H9 (cell line): Measurements from ENCODE around the gene OR52E8. TPM values are rescaled to one million over a fixed set of nuclear protein-coding genes. Genes with fewer than 3 reads are reported as not detected.

Source experiments
- DNase-seq: peaks from one replicate; pipeline ENCODE4 v3.0.0-alpha.2; 2017
- H2AFZ ChIP-seq: one replicate; pipeline ENCODE4 v1.6.1; 2013; ENCODE audit warnings: mild to moderate bottlenecking, low read length, control low read depth, moderate library complexity
- H2AK5ac ChIP-seq: 2 replicates; pipeline ENCODE4 v1.6.1; 2013; ENCODE audit warnings: low read length, control low read depth, mixed read lengths; ENCODE audit not compliant: insufficient read length
- H2BK120ac ChIP-seq: one replicate; pipeline ENCODE4 v1.6.1; 2013; ENCODE audit warnings: low read depth, mild to moderate bottlenecking, low read length, control low read depth, inconsistent platforms; ENCODE audit not compliant: poor library complexity, severe bottlenecking
- H2BK12ac ChIP-seq: 2 replicates; pipeline ENCODE4 v1.6.1; 2013; ENCODE audit warnings: low read length, control low read depth, mixed read lengths, low read depth; ENCODE audit not compliant: insufficient read length
- H2BK15ac ChIP-seq: 2 replicates; pipeline ENCODE4 v1.6.1; 2013; ENCODE audit warnings: low read depth, low read length, control low read depth
- H2BK20ac ChIP-seq: one replicate; pipeline ENCODE4 v1.6.1; 2013; ENCODE audit warnings: low read depth, mild to moderate bottlenecking, low read length, control low read depth, inconsistent platforms; ENCODE audit not compliant: poor library complexity, severe bottlenecking
- H2BK5ac ChIP-seq: 2 replicates; pipeline ENCODE4 v1.6.1; 2013; ENCODE audit warnings: low read length, control low read depth, mixed read lengths; ENCODE audit not compliant: insufficient read length
- H3K14ac ChIP-seq: 2 replicates; pipeline ENCODE4 v1.6.1; 2013; ENCODE audit warnings: low read length, control low read depth; ENCODE audit not compliant: insufficient read depth
- H3K18ac ChIP-seq: 2 replicates; pipeline ENCODE4 v1.6.1; 2013; ENCODE audit warnings: low read depth, mild to moderate bottlenecking, mixed read lengths, low read length, control low read depth; ENCODE audit not compliant: insufficient read length
- H3K23ac ChIP-seq: 2 replicates; pipeline ENCODE4 v1.6.1; 2013; ENCODE audit warnings: low read length, control low read depth, mixed read lengths, low read depth; ENCODE audit not compliant: insufficient read length
- H3K23me2 ChIP-seq: 2 replicates; pipeline ENCODE4 v1.6.1; 2013; ENCODE audit warnings: low read depth, mild to moderate bottlenecking, mixed read lengths, low read length, control low read depth; ENCODE audit not compliant: insufficient read length, poor library complexity, severe bottlenecking
- H3K27ac ChIP-seq: 2 replicates; pipeline ENCODE4 v1.5.1; 2013; ENCODE audit warnings: low read length, control low read depth, mixed read lengths, low read depth; ENCODE audit not compliant: insufficient read length
- H3K27me3 ChIP-seq: 2 replicates; pipeline ENCODE4 v1.6.1; 2013; ENCODE audit warnings: low read length, control low read depth, inconsistent platforms; ENCODE audit not compliant: insufficient read depth
- H3K4ac ChIP-seq: 2 replicates; pipeline ENCODE4 v1.6.1; 2013; ENCODE audit warnings: low read depth, mild to moderate bottlenecking, control low read depth, inconsistent platforms, low read length, moderate library complexity
- H3K4me1 ChIP-seq: 2 replicates; pipeline ENCODE4 v1.6.1; 2013; ENCODE audit warnings: low read length, control low read depth, inconsistent platforms; ENCODE audit not compliant: insufficient read depth
- H3K4me2 ChIP-seq: 2 replicates; pipeline ENCODE4 v1.6.1; 2013; ENCODE audit warnings: low read length, control low read depth, mixed read lengths; ENCODE audit not compliant: insufficient read length, insufficient read depth
- H3K56ac ChIP-seq: 2 replicates; pipeline ENCODE4 v1.6.1; 2013; ENCODE audit warnings: low read depth, mild to moderate bottlenecking, mixed read lengths, low read length, control low read depth; ENCODE audit not compliant: insufficient read length
- H3K79me1 ChIP-seq: 2 replicates; pipeline ENCODE4 v1.6.1; 2013; ENCODE audit warnings: low read depth, mild to moderate bottlenecking, moderate library complexity, low read length, control low read depth, inconsistent platforms; ENCODE audit not compliant: insufficient read depth, poor library complexity, severe bottlenecking
- H3K79me2 ChIP-seq: 2 replicates; pipeline ENCODE4 v1.6.1; 2013; ENCODE audit warnings: low read length, control low read depth, inconsistent platforms; ENCODE audit not compliant: insufficient read depth
- H3K9ac ChIP-seq: 2 replicates; pipeline ENCODE4 v1.6.1; 2013; ENCODE audit warnings: low read length, control low read depth, mixed read lengths; ENCODE audit not compliant: insufficient read length; ENCODE audit errors: extremely low read depth
- H3K9me3 ChIP-seq: one replicate; pipeline ENCODE4 v1.6.1; 2013; ENCODE audit warnings: low read depth, low read length, inconsistent platforms; ENCODE audit not compliant: control insufficient read depth
- H3T11ph ChIP-seq: one replicate; pipeline ENCODE4 v1.6.1; 2013; ENCODE audit warnings: mild to moderate bottlenecking, low read length, control low read depth, inconsistent platforms
- H4K20me1 ChIP-seq: one replicate; pipeline ENCODE4 v1.6.1; 2013; ENCODE audit not compliant: control insufficient read depth, insufficient read length, insufficient read depth
- H4K5ac ChIP-seq: 2 replicates; pipeline ENCODE4 v1.6.1; 2013; ENCODE audit warnings: low read depth, mild to moderate bottlenecking, mixed read lengths, low read length, control low read depth; ENCODE audit not compliant: insufficient read length
- H4K8ac ChIP-seq: replicated peaks from 2 replicates; pipeline ENCODE4 v1.6.1; 2013; ENCODE audit warnings: low read length, control low read depth, mixed read lengths, low read depth; ENCODE audit not compliant: insufficient read length
- H4K91ac ChIP-seq: 2 replicates; pipeline ENCODE4 v1.6.1; 2013; ENCODE audit warnings: low read depth, mild to moderate bottlenecking, moderate library complexity, mixed read lengths, low read length, control low read depth; ENCODE audit not compliant: insufficient read length
- H3K27ac Mint-ChIP-seq, 3 experiments: 2 replicates in 2 of 3; 3 replicates in 1 of 3; pipeline ENCODE4 v1.8.0; 2020 to 2021; ENCODE audit warnings: mixed read lengths in 3 of 3, mild to moderate bottlenecking in 1 of 3, moderate library complexity in 1 of 3
- H3K27me3 Mint-ChIP-seq: 2 replicates; pipeline ENCODE4 v1.8.0; 2021; ENCODE audit warnings: low read depth, mild to moderate bottlenecking, moderate library complexity, mixed read lengths
- H3K36me3 Mint-ChIP-seq, 3 experiments: 2 replicates in 2 of 3; 3 replicates in 1 of 3; pipeline ENCODE4 v1.8.0; 2020 to 2021; ENCODE audit warnings: low read depth in 3 of 3, mixed read lengths in 3 of 3; ENCODE audit not compliant: insufficient read depth in 1 of 3
- H3K4me1 Mint-ChIP-seq, 2 experiments: 2 replicates each; pipeline ENCODE4 v1.8.0; 2020; ENCODE audit warnings: mixed read lengths in 2 of 2
- H3K4me3 Mint-ChIP-seq, 2 experiments: 2 replicates in 1 of 2; 3 replicates in 1 of 2; pipeline ENCODE4 v1.8.0; 2020 to 2021; ENCODE audit warnings: mild to moderate bottlenecking in 2 of 2, mixed read lengths in 2 of 2, moderate library complexity in 1 of 2
- H3K9me3 Mint-ChIP-seq, 2 experiments: 2 replicates in 1 of 2; 3 replicates in 1 of 2; pipeline ENCODE4 v1.8.0; 2020; ENCODE audit warnings: mild to moderate bottlenecking in 2 of 2, mixed read lengths in 2 of 2, moderate library complexity in 1 of 2
- WGBS: extraction: QIAGEN DNeasy Blood & Tissue Kit; methylation state at CpG from one replicate; pipeline ENCODE4 v1.1.7; 2013; ENCODE audit warnings: missing lambda C conversion rate, low lambda C conversion rate, mixed read lengths; ENCODE audit not compliant: insufficient read length; ENCODE audit errors: extremely low coverage; 5-methylcytosine and 5-hydroxymethylcytosine counted together
- total RNA-seq: library from RNA; stranded (reverse); gene quantifications from 2 replicates; pipeline ENCODE4 v1.2.1, GENCODE V29; 2021
- TF ChIP-seq, protein P1 (sequence below): fragments of 200-600 bp; sonication (generic); conservative IDR thresholded peaks from 3 replicates; pipeline ENCODE4 v1.8.0; 2021; ENCODE audit warnings: antibody characterized with exemption, mild to moderate bottlenecking

OR52E8 gene
- total RNA-seq, 1 experiment from 2014 or later, result not detected

DNA sequence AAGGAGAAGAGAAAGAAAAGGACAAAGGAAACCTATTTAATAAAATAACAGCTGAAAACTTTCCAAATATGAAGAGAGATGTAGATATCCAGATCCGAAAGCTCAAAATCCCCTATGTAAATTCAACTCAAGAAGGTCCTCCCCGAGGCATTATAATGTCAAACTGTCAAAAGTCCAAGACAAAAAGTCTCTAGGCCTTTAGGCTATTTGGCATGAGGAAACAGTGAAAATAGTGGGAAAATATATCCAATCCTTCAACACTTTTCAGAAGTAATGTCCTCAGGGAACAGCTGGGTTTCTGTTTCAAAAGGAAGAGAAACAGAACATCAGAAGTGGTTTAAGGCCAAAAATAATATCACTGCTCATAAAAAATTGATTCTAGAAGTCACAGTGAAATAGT, 21.1 kb upstream of the OR52E8 start:
- Histone ChIP-seq H2AK5ac (no peak overlapping the region), H3K23me2 (no peaks in the 10 kb centered on the region), H2BK12ac (no peak overlapping the region), H2BK15ac (no peak overlapping the region), H2BK5ac (no peak overlapping the region), H3K27ac (no peak overlapping the region), H3K4me2 (no peak overlapping the region), H3K14ac (no peak overlapping the region), H3T11ph (no peak overlapping the region), H4K20me1 (no peaks in the 10 kb centered on the region), H4K8ac (no peak overlapping the region), H2AFZ (no peak overlapping the region), H3K4ac (no peak overlapping the region), H3K79me1 (no peaks in the 10 kb centered on the region), H3K9ac (no peak overlapping the region), H3K23ac (no peak overlapping the region), H4K5ac (no peak overlapping the region), H2BK20ac (no peak overlapping the region), H3K4me1 (no peaks in the 10 kb centered on the region), H4K91ac (no peak overlapping the region), H3K56ac (no peak overlapping the region), H3K18ac (no peak overlapping the region), H3K27me3 (no peaks in the 10 kb centered on the region), H3K9me3 (no peaks in the 10 kb centered on the region), H2BK120ac (no peak overlapping the region), H3K79me2 (no peaks in the 10 kb centered on the region)
- TF ChIP-seq, protein P1, sequence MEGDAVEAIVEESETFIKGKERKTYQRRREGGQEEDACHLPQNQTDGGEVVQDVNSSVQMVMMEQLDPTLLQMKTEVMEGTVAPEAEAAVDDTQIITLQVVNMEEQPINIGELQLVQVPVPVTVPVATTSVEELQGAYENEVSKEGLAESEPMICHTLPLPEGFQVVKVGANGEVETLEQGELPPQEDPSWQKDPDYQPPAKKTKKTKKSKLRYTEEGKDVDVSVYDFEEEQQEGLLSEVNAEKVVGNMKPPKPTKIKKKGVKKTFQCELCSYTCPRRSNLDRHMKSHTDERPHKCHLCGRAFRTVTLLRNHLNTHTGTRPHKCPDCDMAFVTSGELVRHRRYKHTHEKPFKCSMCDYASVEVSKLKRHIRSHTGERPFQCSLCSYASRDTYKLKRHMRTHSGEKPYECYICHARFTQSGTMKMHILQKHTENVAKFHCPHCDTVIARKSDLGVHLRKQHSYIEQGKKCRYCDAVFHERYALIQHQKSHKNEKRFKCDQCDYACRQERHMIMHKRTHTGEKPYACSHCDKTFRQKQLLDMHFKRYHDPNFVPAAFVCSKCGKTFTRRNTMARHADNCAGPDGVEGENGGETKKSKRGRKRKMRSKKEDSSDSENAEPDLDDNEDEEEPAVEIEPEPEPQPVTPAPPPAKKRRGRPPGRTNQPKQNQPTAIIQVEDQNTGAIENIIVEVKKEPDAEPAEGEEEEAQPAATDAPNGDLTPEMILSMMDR, result no peak
- Mint-ChIP-seq H3K36me3 (no peaks in the 10 kb centered on the region; a peak in 1 of 7 replicates), H3K27me3 (no peaks in the 10 kb centered on the region; the same call in 1 of the 2 replicates), H3K27ac (no peak overlapping the region), H3K4me3 (no peak overlapping the region), H3K9me3 (peaks cover 5 to 9% of the 10 kb centered on the region in 2 experiments), H3K4me1 (no peaks in the 10 kb centered on the region)
- DNase-seq, result no peak
- WGBS, result no CpG with 5 or more reads among the region's 2 CpGs
